Measurements from ENCODE around the gene PLEKHH1.

DNA sequence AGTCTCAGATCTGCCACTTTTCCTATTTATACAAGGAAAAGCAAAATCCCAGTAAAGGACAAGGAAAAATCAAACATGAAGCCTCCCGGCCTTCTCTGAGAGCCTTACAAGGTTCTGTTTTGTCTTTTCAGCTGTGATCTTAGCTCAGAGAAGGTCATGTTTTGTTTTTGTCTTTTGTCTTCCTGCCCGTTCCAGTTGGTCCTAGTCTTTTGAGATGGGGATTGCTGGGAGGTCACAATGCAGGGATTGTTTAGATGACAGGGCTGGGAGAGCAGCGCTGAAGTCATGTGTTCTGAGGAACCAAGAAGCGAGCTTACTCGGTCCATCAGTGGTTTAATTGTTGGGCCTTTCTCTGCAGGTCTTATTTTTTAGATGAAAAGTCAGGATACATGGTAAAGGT lies 6.0 kb downstream of the PLEKHH1 start:
- TF ChIP-seq CTCF (IDR thresholded peaks at IDR 0.05) = no peak
- no peak for TF ChIP-seq ZFX (IDR thresholded peaks at IDR 0.05; ENCODE audit: borderline replicate concordance)
